Measurements from ENCODE around the gene FSD1L. TPM values are rescaled to one million over a fixed set of nuclear protein-coding genes. Genes with fewer than 3 reads are reported as not detected.

The FSD1L gene
- total RNA-seq, 3 donors from 2014 or later, result 7.8 to 9.9 (median 9.9) TPM

- H3K4me1 ChIP-seq (ENCODE audit: low read depth), result no peaks in the 10 kb centered on the region
- TF ChIP-seq, protein P1, sequence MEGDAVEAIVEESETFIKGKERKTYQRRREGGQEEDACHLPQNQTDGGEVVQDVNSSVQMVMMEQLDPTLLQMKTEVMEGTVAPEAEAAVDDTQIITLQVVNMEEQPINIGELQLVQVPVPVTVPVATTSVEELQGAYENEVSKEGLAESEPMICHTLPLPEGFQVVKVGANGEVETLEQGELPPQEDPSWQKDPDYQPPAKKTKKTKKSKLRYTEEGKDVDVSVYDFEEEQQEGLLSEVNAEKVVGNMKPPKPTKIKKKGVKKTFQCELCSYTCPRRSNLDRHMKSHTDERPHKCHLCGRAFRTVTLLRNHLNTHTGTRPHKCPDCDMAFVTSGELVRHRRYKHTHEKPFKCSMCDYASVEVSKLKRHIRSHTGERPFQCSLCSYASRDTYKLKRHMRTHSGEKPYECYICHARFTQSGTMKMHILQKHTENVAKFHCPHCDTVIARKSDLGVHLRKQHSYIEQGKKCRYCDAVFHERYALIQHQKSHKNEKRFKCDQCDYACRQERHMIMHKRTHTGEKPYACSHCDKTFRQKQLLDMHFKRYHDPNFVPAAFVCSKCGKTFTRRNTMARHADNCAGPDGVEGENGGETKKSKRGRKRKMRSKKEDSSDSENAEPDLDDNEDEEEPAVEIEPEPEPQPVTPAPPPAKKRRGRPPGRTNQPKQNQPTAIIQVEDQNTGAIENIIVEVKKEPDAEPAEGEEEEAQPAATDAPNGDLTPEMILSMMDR (IDR thresholded peaks at IDR 0.05), result no peak
- H3K36me3 ChIP-seq (ENCODE audit: low read depth), result no peaks in the 10 kb centered on the region
- ATAC-seq, result no peak
- intact Hi-C loops (cut with DNase I, micrococcal nuclease), result no loop called here
- DNase-seq, result no peak
- H3K4me3 ChIP-seq, result no peak overlapping the region
- peaks cover 15% of the 10 kb centered on the region for H3K9me3 ChIP-seq
Observed at GRCh38 chr9:105593145-105593544, 145.3 kb downstream of the FSD1L start.

Other genes starting within 250 kb of the FSD1L start
- gene SLC44A1, start 203.4 kb upstream of the FSD1L start, total RNA-seq, result 100 to 1,000 TPM in 2 of 3 donors, 10 to 100 TPM in 1; 85.1 to 183 (median 121) TPM
- 10 to 100 TPM; 11.2 to 16.2 (median 15.1) TPM for gene FKTN, start 110.1 kb downstream of the FSD1L start, total RNA-seq
- under 1 TPM in 1 of 3 donors, not detected in 2; 0.65 TPM for gene TAL2, start 214.4 kb downstream of the FSD1L start, total RNA-seq
- 10 to 100 TPM; 19.3 to 36.8 (median 19.3) TPM for gene TMEM38B, start 246.5 kb downstream of the FSD1L start, total RNA-seq